ENCODE data around the gene AGBL2. TPM values are rescaled to one million over a fixed set of nuclear protein-coding genes. Genes with fewer than 3 reads are reported as not detected.

AGBL2 gene
- total and polyA plus RNA-seq, 7 experiments from 2014 or later: 0.33 to 11.3 (median 5.9) TPM

DNA sequence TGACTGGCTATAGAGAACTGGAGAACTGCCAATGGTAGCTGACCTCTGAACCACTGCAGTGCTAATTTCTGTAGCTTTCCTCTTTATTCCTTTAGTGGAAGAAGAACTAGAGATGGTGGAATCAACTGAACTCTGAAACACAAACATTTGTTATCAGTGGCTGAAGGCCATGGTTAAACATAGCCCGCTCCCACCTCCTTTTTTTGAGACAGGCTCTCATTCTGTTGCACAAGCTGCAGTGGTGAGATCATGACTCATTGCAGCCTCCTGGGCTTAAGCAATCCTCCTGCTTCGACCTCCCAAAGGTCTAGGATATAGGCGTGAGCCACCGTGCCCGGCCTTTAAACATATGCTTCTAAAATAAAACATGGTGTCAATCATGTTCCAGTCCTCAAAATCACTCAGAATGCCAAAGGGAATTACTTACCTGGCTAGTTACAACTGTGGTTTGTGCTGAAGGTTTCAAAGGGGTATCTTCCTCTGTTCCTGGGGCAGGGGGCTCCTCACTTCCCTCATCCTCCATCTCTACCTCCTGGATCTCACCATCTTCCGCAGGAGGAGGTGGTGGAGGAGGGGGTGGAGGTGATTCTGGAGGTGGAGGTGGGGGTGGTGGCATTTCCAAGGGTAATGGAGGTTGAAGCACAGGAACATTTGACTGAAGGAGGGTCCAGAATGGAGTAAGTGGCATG is 9.0 kb upstream of the AGBL2 start:
- ATAC-seq (no peak), DNase-seq (no peak)
- Histone ChIP-seq H3K27me3 (ENCODE audit: control insufficient read depth in 2 of 2, insufficient read depth in 2 of 2, low read length in 2 of 2) (no peaks in the 10 kb centered on the region), H3K27ac (ENCODE audit: low read depth, low read length) (no peak overlapping the region), H3K36me3 (ENCODE audit: control insufficient read depth in 2 of 3, insufficient read depth in 3 of 3, low read length in 3 of 3) (peaks cover 13 to 82% (median 25%) of the 10 kb centered on the region in 3 experiments), H3K4me1 (ENCODE audit: control insufficient read depth in 2 of 2, insufficient read depth in 2 of 2, low read length in 2 of 2) (no peaks in the 10 kb centered on the region), H3K4me3 (ENCODE audit: low read length) (no peak overlapping the region), H3K9me3 (ENCODE audit: control insufficient read depth in 2 of 3, low read length in 3 of 3) (no peaks in the 10 kb centered on the region)
- POLR2A ChIA-PET: no interaction called here
- intact Hi-C loops (cut with micrococcal nuclease): no loop called here
- Mint-ChIP-seq H3K4me3 (no peak overlapping the region), H3K27me3 (no peaks in the 10 kb centered on the region), H3K27ac (peak overlapping the region in 7 of 9 donors; percentile 10 to 84 (median 55)), H3K4me1 (peaks cover 0 to 9% (median 0%) of the 10 kb centered on the region in 7 donors), H3K36me3 (peaks cover 7 to 34% (median 19%) of the 10 kb centered on the region in 5 donors), H3K9me3 (no peaks in the 10 kb centered on the region)
- CTCF ChIA-PET: no interaction called here

DNA sequence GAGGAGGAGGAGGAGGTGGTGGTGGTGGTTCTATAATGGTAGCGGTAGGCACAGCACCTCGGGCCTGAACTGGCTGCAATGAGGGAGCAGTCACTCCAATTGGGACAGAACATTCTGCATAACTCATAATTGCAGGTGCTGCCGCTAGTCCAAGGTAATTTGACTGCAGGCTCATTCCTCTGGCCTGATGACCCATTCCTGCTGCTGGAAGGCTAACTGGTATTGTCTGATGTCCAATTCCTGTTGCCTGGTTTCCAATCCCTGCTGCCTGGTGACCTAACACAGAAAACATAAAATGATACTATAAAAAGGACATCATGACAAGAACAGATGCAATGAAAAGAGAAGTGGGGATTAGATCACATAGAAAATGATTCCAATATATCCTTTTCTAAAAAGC is 7.9 kb upstream of the AGBL2 start:
- no peaks in the 10 kb centered on the region for H3K9me3 ChIP-seq (ENCODE audit: control insufficient read depth in 2 of 3, low read length in 3 of 3)
- no peaks in the 10 kb centered on the region for H3K4me1 ChIP-seq (ENCODE audit: control insufficient read depth in 2 of 2, insufficient read depth in 2 of 2, low read length in 2 of 2)
- intact Hi-C loops (cut with micrococcal nuclease): no loop called here
- Mint-ChIP-seq H3K4me1 (peaks cover 0 to 9% (median 0%) of the 10 kb centered on the region in 7 donors), H3K9me3 (no peaks in the 10 kb centered on the region), H3K4me3 (no peak overlapping the region), H3K36me3 (peaks cover 4 to 28% (median 17%) of the 10 kb centered on the region in 5 donors), H3K27me3 (no peaks in the 10 kb centered on the region), H3K27ac (peak overlapping the region in 5 of 9 donors; percentile 6 to 69 (median 53))
- H3K27ac ChIP-seq (ENCODE audit: low read depth, low read length): no peak overlapping the region
- ChIA-PET CTCF (interaction anchor here (0.7 kb wide), 1 partner anchor 50 kb away, joined by 11 read pairs; no protein-coding TSS in a partner anchor), POLR2A (no interaction called here)
- ATAC-seq (no peak), DNase-seq (no peak)
- no peaks in the 10 kb centered on the region for H3K27me3 ChIP-seq (ENCODE audit: control insufficient read depth in 2 of 2, insufficient read depth in 2 of 2, low read length in 2 of 2)
- H3K36me3 ChIP-seq (ENCODE audit: control insufficient read depth in 2 of 3, insufficient read depth in 3 of 3, low read length in 3 of 3): peaks cover 13 to 81% (median 28%) of the 10 kb centered on the region in 3 experiments
- H3K4me3 ChIP-seq (ENCODE audit: low read length): no peak overlapping the region

DNA sequence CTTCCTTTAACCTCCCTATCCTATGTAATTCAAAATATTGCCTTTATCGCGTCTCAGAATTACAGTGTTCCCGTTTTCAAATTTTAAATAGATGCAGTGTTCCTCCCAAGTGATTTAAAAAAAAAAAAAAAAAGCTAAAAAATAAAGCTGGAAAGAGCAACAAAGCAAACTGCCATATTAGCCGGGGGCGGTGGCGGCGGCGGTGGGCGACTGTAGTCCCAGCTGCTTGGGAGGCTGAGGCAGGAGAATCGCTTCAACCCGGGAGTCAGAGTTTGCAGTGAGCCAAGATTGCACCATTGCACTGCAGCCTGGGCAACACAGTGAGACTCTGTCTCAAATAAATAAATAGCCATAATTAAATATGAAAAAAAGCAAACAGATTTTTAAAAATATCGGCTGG is 5.5 kb upstream of the AGBL2 start:
- H3K9me3 Mint-ChIP-seq: no peaks in the 10 kb centered on the region
- H3K27ac Mint-ChIP-seq: no peak overlapping the region
- H3K4me3 Mint-ChIP-seq: no peak overlapping the region
- no peaks in the 10 kb centered on the region for H3K27me3 ChIP-seq (ENCODE audit: control insufficient read depth in 2 of 2, insufficient read depth in 2 of 2, low read length in 2 of 2)
- H3K4me1 ChIP-seq (ENCODE audit: control insufficient read depth in 2 of 2, insufficient read depth in 2 of 2, low read length in 2 of 2): peaks cover 0 to 2% of the 10 kb centered on the region in 2 donors
- intact Hi-C loops (cut with micrococcal nuclease): no loop called here
- ATAC-seq (no peak), DNase-seq (no peak)
- ChIA-PET CTCF (no interaction called here), POLR2A (interaction anchor here (0.7 kb wide), 1 partner anchor 127 kb away, joined by 3 read pairs; the partner anchor contains the start of gene NUP160)
- peaks cover 0 to 6% (median 4%) of the 10 kb centered on the region in 7 donors for H3K4me1 Mint-ChIP-seq
- peaks cover 4 to 32% (median 17%) of the 10 kb centered on the region in 5 donors for H3K36me3 Mint-ChIP-seq
- H3K36me3 ChIP-seq (ENCODE audit: control insufficient read depth in 2 of 3, insufficient read depth in 3 of 3, low read length in 3 of 3): peaks cover 13 to 80% (median 28%) of the 10 kb centered on the region in 3 experiments
- H3K9me3 ChIP-seq (ENCODE audit: control insufficient read depth in 2 of 3, low read length in 3 of 3): no peaks in the 10 kb centered on the region
- H3K4me3 ChIP-seq (ENCODE audit: low read length): no peak overlapping the region
- H3K27ac ChIP-seq (ENCODE audit: low read depth, low read length): no peak overlapping the region
- no peaks in the 10 kb centered on the region for H3K27me3 Mint-ChIP-seq

DNA sequence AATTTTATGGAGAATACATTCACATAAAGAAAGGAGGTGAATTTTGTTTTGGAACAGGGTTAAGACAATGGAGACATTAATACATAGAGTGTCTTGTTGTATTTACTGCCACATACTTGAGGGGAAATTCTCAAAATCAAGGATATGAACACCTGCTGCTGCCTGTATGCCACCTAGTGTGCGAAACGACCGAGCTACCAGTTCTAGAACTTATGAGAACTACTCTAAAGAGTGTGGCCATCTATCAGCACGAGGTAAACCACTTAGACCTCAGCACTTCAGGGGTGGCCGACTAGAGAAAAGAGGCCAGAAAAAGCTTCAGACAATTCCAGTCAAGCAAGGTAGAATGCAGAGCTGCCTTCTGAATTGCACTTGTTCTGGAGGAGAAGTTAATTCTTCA is 1.5 kb upstream of the AGBL2 start:
- ChIA-PET CTCF (no interaction called here), POLR2A (interaction anchor here (0.6 to 4.7 kb wide), 5 partner anchors 9 to 550 kb away, joined by 3 to 27 read pairs (median 4); partner anchors contain the start of gene FNBP4)
- peaks cover 0 to 22% (median 15%) of the 10 kb centered on the region in 7 donors for H3K4me1 Mint-ChIP-seq
- Histone ChIP-seq H3K4me1 (ENCODE audit: control insufficient read depth in 2 of 2, insufficient read depth in 2 of 2, low read length in 2 of 2) (peaks cover 7 to 15% of the 10 kb centered on the region in 2 donors), H3K27ac (ENCODE audit: low read depth, low read length) (peak overlapping the region; percentile 51), H3K27me3 (ENCODE audit: control insufficient read depth in 2 of 2, insufficient read depth in 2 of 2, low read length in 2 of 2) (no peaks in the 10 kb centered on the region), H3K36me3 (ENCODE audit: control insufficient read depth in 2 of 3, insufficient read depth in 3 of 3, low read length in 3 of 3) (peaks cover 6 to 45% (median 14%) of the 10 kb centered on the region in 3 experiments), H3K4me3 (ENCODE audit: low read length) (no peak overlapping the region), H3K9me3 (ENCODE audit: control insufficient read depth in 2 of 3, low read length in 3 of 3) (no peaks in the 10 kb centered on the region)
- ATAC-seq (no peak), DNase-seq (no peak)
- peak overlapping the region; percentile 16 to 89 (median 58) for H3K27ac Mint-ChIP-seq
- peaks cover 0 to 3% (median 0%) of the 10 kb centered on the region in 11 donors for H3K9me3 Mint-ChIP-seq
- intact Hi-C loops (cut with micrococcal nuclease): loop anchor here (5.0 kb wide), 5 partner anchors 131 to 539 kb away; partner anchors contain the start of genes ARFGAP2 (in 1 of the 2), CELF1 (in 1 of the 2), KBTBD4 (in 1 of the 2) and NDUFS3 (in 1 of the 2)
- peaks cover 4 to 15% (median 6%) of the 10 kb centered on the region in 5 donors for H3K36me3 Mint-ChIP-seq
- H3K27me3 Mint-ChIP-seq: no peaks in the 10 kb centered on the region
- peak overlapping the region in 1 of 10 donors; percentile 61 for H3K4me3 Mint-ChIP-seq

DNA sequence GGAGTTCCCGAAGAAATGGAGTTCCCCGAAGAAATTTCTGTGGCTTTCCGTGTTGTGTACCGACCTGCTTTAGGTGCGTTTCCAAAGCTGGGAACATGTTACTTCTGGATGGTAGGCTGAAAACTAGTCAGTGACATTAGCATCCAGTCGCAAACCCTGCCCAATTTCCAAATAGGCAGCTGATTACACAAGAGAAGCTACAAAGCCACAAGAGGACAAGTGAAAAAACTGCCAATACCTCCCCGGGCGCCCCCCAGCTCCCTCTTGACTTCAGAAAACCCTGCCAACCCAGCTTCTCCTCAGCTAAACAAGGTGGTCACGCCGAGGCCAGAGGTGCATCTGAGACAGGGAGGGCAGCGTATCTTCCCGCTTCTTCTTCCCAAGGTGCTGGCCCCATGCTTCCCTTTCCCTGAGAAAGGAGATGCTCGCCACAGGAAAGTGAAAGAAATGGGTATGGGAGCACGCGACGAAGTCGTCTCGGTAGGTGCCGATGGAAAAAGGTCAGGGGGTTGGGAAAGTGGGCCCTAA is 551 bp downstream of the AGBL2 start:
- H3K9me3 ChIP-seq (ENCODE audit: control insufficient read depth in 2 of 3, low read length in 3 of 3): no peaks in the 10 kb centered on the region
- intact Hi-C loops (cut with micrococcal nuclease): loop anchor here (1.0 to 5.0 kb wide), 9 partner anchors 53 to 868 kb away; partner anchors contain the start of genes FNBP4 (in 2 of the 2), MTCH2 (in 2 of the 2), NDUFS3 (in 2 of the 2) and ARFGAP2 (in 1 of the 2)
- H3K4me3 ChIP-seq (ENCODE audit: low read length): peak overlapping the region; percentile 94
- Mint-ChIP-seq H3K4me1 (peaks cover 0 to 22% (median 15%) of the 10 kb centered on the region in 7 donors), H3K27ac (peak overlapping the region; percentile 96 to 99 (median 98)), H3K27me3 (no peaks in the 10 kb centered on the region), H3K9me3 (peaks cover 0 to 3% (median 0%) of the 10 kb centered on the region in 11 donors), H3K4me3 (peak overlapping the region; percentile 95 to 99 (median 97)), H3K36me3 (peaks cover 0 to 10% (median 2%) of the 10 kb centered on the region in 5 donors)
- peaks cover 1 to 28% (median 8%) of the 10 kb centered on the region in 3 experiments for H3K36me3 ChIP-seq (ENCODE audit: control insufficient read depth in 2 of 3, insufficient read depth in 3 of 3, low read length in 3 of 3)
- ATAC-seq (no peak), DNase-seq (peak in 7 of 9 donors; percentile 10 to 27 (median 17))
- peak overlapping the region; percentile 84 for H3K27ac ChIP-seq (ENCODE audit: low read depth, low read length)
- H3K27me3 ChIP-seq (ENCODE audit: control insufficient read depth in 2 of 2, insufficient read depth in 2 of 2, low read length in 2 of 2): no peaks in the 10 kb centered on the region
- CTCF ChIA-PET: interaction anchor here (0.7 to 1.4 kb wide), 3 partner anchors 54 to 173 kb away, joined by 3 to 4 read pairs (median 3); no protein-coding TSS in a partner anchor
- POLR2A ChIA-PET: interaction anchor here (1.1 to 4.7 kb wide), 4 partner anchors 9 to 53 kb away, joined by 3 to 27 read pairs (median 12); partner anchors contain the start of gene FNBP4
- peaks cover 7 to 15% of the 10 kb centered on the region in 2 donors for H3K4me1 ChIP-seq (ENCODE audit: control insufficient read depth in 2 of 2, insufficient read depth in 2 of 2, low read length in 2 of 2)

DNA sequence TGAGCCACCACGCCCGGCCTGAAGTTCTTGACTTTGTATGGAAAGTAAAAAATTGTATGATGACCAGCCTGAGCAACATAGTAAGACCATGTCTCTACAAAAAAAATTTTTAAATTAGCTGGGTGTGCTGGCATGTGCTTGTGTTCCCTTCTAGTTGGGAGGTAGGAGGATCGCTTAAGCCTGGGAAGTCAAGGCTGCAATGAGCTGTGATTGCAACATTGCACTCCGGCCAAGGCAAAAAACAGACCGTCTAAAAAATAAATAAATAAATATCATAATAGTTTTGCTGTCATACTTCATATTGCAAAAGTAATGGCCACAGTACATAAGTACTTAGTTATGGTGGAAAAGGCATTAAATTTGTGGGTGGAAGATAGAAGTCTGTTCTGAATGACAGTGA is 3.4 kb downstream of the AGBL2 start:
- intact Hi-C loops (cut with micrococcal nuclease): no loop called here
- CTCF ChIA-PET: no interaction called here
- peaks cover 0 to 7% (median 0%) of the 10 kb centered on the region in 11 donors for H3K9me3 Mint-ChIP-seq

More for the DNA sequence above, 3.4 kb downstream of the AGBL2 start:
- Mint-ChIP-seq H3K36me3 (peaks cover 0 to 11% (median 7%) of the 10 kb centered on the region in 5 donors), H3K4me3 (no peak overlapping the region), H3K27me3 (no peaks in the 10 kb centered on the region), H3K27ac (no peak overlapping the region), H3K4me1 (peaks cover 0 to 22% (median 15%) of the 10 kb centered on the region in 7 donors)
- no peak for DNase-seq
- Histone ChIP-seq H3K36me3 (ENCODE audit: control insufficient read depth in 2 of 3, insufficient read depth in 3 of 3, low read length in 3 of 3) (peaks cover 0 to 5% (median 0%) of the 10 kb centered on the region in 3 experiments), H3K4me3 (ENCODE audit: low read length) (no peak overlapping the region), H3K27ac (ENCODE audit: low read depth, low read length) (no peak overlapping the region), H3K9me3 (ENCODE audit: control insufficient read depth in 2 of 3, low read length in 3 of 3) (no peaks in the 10 kb centered on the region), H3K4me1 (ENCODE audit: control insufficient read depth in 2 of 2, insufficient read depth in 2 of 2, low read length in 2 of 2) (peaks cover 7 to 15% of the 10 kb centered on the region in 2 donors), H3K27me3 (ENCODE audit: control insufficient read depth in 2 of 2, insufficient read depth in 2 of 2, low read length in 2 of 2) (no peaks in the 10 kb centered on the region)
- POLR2A ChIA-PET: no interaction called here
- ATAC-seq: no peak

All from naive thymus-derived CD4-positive, alpha-beta T cell (primary cell).